Measurements from ENCODE around the gene STK10. TPM values are rescaled to one million over a fixed set of nuclear protein-coding genes. Genes with fewer than 3 reads are reported as not detected.

Gene STK10
- polyA plus RNA-seq, 4 donors, result 13.6 to 18.5 (median 16.3) TPM

GRCh38 chr5:172063463-172064235, 124.4 kb downstream of the STK10 start:
- no peak for DNase-seq (ENCODE audit: low read depth in 4 of 4, low spot score in 3 of 4)

GRCh38 chr5:172059661-172060100, 128.3 kb downstream of the STK10 start:
- DNase-seq (ENCODE audit: low read depth in 4 of 4, low spot score in 3 of 4), result no peak

DNA sequence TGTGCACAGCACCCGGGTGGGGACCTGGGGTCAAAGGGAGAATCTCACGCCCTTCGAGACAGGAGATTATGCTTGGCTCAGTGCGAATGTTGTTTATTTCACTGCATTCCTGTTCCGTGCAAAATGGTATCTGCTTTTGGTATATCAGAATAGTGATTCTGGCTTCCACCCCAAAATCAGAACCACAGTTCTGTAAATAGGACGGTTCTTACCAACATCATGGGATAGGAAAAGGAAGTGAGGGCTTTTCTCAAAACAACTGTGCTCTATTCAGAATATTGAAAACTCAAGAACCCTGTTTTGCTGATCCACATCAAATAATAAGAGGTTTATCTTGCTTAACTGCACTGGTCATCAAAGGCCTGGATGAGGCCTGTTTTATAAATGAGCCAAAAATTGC, 129.9 kb downstream of the STK10 start:
- DNase-seq (ENCODE audit: low read depth in 4 of 4, low spot score in 3 of 4), result no peak

DNA sequence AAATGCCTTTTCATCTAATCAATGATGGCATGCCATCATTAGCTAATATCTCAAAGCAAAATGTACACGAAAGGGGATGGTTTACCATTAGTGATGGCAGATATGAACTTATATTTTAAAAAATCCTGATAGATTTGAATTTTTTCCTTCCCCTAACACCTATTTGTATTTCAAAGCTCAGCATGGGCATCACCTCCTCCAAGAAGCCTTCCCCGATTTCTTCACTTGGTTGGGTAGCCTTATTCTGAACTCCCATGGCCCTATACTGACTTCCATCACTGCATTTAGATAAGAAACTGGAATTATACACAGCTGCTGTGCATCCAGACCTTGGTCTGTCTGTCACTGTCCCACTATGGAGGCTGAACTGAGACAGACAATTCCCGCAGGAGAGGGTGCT, 132.0 kb downstream of the STK10 start:
- DNase-seq (ENCODE audit: low read depth in 4 of 4, low spot score in 3 of 4), result no peak

DNA sequence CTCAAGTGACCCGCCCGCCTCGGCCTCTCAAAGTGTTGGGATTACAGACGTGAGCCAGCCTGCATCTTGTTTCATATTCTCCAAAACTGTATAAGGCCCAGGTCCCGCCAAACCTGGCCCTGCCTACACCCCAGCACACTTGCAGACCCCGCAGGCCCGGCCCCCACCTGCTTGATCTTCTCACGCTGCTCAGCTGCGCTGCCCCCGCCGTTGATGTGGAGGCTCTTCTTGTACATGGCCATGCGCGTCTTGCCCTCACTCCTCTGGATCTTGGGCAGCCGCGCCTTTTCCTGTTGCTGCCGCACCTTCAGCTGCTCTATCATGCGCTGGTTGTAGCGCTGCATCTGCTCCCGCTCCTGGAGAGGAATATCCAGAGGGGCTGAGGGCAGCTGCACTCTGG, 132.6 kb downstream of the STK10 start:
- DNase-seq (ENCODE audit: low read depth in 4 of 4, low spot score in 3 of 4), result no peak

DNA sequence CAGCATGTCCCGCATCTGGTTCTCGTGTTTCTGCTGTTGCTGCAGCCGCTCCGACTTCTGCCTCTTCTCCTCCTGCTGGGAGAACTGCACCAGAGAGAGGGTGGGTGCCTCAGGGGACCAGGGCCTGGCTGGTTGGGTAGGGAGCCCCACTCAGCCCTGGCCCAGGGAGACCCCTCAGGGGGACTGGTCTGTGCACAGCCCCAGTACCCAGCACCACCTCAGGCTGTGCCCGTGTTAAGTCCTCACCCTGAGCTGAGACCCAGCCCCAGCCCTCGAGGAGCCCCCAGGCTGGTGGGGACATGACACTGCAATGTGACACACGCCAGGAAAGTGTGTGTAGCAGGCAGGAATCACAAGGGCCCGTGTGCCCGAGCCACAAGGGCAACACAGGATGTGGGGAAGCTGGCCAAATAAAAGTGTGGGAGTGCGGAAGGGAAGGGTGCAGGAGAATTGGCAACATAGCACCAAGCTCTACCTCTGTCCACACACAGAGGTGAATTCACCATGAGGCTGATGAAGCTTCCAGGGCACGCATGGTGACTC, 133.3 kb downstream of the STK10 start:
- DNase-seq (ENCODE audit: low read depth in 4 of 4, low spot score in 3 of 4), result no peak

DNA sequence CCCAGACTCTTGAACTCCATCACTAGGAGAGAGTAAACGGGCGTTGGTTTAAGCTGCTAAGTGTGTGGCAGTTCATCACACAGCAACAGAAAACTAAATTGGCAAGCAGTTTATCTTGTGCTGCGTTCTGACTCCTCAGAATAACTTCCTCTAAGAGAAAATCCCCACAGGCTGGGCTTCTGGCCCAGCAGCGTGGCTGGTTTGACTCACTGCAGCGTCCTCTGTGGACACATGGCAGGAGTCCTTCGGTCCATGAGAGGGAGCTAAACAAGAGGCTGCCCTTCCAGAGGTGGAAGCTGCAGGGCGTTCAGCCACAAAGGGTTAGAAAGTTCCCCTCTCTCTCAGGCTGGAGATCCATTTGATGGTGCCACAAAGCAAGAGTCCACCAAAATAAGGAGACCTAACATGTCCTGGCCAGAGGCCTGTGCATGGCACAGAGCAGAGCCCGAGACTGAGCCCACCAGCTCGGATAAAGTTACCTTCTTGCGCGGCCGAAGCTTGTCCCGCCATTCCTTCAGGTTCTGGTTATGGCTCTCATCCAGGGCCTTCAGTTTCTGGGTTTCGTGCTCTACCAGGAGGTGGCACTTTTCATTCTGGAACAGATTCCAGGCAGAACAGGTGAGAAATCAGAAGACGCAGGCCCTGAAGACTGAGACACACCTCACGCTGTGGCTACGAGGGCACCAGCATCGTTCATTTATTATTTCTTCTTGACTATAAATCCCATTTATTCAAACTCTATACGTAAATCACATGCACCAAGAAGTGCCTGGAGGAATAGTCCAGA, 135.4 kb downstream of the STK10 start:
- DNase-seq (ENCODE audit: low read depth in 4 of 4, low spot score in 3 of 4), result no peak

GRCh38 chr5:172051643-172052339, 136.2 kb downstream of the STK10 start:
- no peak for DNase-seq (ENCODE audit: low read depth in 4 of 4, low spot score in 3 of 4)

- DNase-seq (ENCODE audit: low read depth in 4 of 4, low spot score in 3 of 4), result no peak
Measured at GRCh38 chr5:172050080-172050479, 137.9 kb downstream of the STK10 start.

DNA sequence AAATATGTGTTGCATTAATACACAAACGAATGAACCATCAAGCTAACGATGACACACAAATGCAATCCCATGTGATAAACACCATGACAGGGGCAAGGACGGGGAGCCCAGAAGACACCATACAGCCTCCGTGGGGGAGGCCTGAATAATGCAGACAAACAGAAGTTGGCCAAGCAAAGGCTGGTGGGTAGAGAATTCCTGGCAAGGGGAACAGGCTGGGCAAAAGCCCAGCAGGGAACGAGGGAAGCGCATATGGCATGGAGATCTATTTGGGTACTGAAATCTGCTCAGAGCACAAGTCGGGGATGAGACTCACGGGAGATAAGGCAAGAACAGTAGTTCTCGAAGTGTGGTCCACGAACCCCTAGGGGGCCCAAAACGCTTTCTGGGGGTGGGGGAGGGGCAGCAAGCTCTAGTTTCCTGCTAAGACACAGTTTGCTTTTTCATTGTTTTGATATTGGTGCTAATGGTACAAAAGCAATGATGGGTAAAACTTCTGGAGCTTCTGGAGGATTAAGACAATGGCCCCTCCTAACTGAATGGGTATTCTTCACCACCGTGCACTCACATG, 138.7 kb downstream of the STK10 start:
- no peak for DNase-seq (ENCODE audit: low read depth in 4 of 4, low spot score in 3 of 4)

DNA sequence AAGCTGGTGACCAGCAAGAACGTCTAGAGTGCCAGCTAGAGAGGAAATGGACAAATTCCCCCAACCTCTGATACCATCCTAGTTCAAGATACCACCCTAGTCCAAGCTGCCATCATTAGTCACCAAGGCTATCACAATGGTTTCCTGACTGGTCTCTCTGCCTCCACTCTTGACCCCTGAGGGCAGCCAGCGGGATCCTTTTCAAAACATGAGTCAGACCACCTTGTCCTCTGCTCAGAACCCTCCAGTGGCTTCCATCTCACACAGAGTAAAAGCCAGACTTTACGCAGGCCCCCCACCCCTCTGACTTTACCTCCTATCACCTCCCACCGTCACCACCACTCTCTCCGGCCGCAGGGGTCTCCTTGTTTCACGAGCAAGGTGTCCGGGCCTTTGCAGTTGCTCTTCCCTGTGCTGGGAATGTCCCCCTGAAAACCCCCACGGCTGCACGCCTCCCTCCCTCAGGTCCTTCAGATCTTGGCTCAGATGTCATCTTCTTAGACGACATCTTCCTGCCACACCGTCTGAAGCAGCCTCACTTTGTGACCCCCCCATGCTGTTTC, 139.4 kb downstream of the STK10 start:
- DNase-seq (ENCODE audit: low read depth in 4 of 4, low spot score in 3 of 4), result no peak

GRCh38 chr5:172048170-172048422, 139.9 kb downstream of the STK10 start:
- DNase-seq (ENCODE audit: low read depth in 4 of 4, low spot score in 3 of 4), result no peak

- DNase-seq (ENCODE audit: low read depth in 4 of 4, low spot score in 3 of 4), result no peak
Measured at GRCh38 chr5:172046593-172046992, 141.4 kb downstream of the STK10 start.

DNA sequence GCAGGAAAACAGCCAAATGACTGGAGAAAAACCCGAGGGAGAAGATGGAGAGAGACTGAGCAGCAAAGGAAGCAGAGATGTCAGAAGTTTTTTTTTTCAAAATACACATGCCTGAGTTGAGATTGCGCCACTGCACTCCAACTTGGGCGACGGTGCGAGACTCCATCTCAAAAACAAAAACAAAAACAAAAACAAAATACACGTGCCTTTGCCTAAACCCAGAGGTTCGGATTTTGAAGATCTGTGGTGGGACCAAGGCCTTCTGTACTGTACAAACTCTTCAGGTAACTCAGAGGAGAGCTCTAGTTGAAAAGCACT, 142.8 kb downstream of the STK10 start:
- DNase-seq (ENCODE audit: low read depth in 4 of 4, low spot score in 3 of 4), result no peak

GRCh38 chr5:172044631-172045314, 143.3 kb downstream of the STK10 start:
- DNase-seq (ENCODE audit: low read depth in 4 of 4, low spot score in 3 of 4), result no peak

DNA sequence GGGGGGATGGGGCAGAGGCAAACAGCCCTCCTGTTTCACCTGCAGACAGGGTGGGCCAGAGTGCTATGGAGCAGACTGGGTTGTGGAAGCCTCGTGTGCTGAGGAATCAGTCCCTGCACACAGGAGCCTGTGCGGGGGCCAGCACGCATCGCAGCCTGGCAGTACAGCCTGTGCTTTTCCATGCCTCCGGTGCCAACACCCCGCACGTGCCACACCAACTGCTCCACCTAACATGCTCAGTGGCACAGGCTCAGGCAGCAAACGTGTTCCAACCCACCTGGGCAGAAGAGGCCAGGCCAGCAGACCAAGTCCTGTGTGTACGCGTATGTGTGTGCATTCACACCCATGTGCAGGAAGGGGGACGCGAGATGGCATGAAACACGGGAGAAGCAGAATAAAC, 144.2 kb downstream of the STK10 start:
- DNase-seq (ENCODE audit: low read depth in 4 of 4, low spot score in 3 of 4), result no peak

DNA sequence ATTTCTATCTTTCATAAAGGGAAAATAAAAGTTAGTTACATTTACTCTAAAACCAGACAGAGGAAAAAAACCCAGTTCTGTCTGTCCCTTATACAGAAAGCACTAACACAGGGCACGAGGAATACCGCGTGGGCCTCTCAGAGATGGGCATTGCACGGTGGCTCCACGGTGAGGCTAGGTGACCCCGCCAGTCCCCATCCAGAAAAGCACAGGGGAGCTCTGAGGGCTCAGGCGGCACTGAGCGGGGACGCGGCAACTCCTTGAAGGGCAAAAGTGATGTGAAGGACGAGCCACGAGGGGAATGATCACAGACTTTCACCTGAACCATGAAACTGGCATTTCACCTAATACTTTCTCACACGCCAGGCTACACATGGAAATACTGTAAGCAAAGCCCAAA, 145.8 kb downstream of the STK10 start:
- DNase-seq (ENCODE audit: low read depth in 4 of 4, low spot score in 3 of 4), result no peak

DNA sequence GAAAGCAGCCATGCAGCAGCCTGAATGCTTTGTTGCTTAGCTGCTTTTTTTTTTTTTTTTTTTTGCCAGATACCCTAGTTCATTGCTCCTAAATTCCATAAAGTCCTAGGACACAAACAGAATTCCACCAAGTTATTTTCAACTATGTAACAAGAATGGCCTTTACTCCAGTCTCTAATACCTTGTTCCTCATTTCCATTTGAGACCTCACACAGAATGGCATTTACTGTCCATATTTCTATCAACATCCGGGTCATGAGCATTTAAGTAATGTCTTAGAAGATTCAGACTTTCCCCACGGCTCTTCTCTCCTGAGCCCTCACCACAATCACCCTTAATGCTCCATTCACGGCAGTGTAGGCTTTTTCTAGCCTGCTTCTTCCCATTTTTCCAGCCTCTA, 149.9 kb downstream of the STK10 start:
- DNase-seq (ENCODE audit: low read depth in 4 of 4, low spot score in 3 of 4), result no peak

GRCh38 chr5:172035049-172035448, 153.0 kb downstream of the STK10 start:
- no peak for DNase-seq (ENCODE audit: low read depth in 4 of 4, low spot score in 3 of 4)

- DNase-seq (ENCODE audit: low read depth in 4 of 4, low spot score in 3 of 4), result no peak
Measured at GRCh38 chr5:172031894-172032461, 156.0 kb downstream of the STK10 start.

Measured in left renal pelvis (tissue), 4 donors.